Activated T-helper 17 cell treated with anti-CD3 and anti-CD28 coated beads, Interleukin-2, amount 50 U/mL, for 72 hours (primary cell): Measurements from ENCODE around the gene WRAP73. TPM values are rescaled to one million over a fixed set of nuclear protein-coding genes. Genes with fewer than 3 reads are reported as not detected.

Source experiments
- ATAC-seq: fragments of 150-1000 bp; cut with Tn5 transposase; replicated peaks from 2 replicates; pipeline ENCODE4 v1.10.0; 2021; ENCODE audit warnings: mild to moderate bottlenecking, moderate library complexity
- H3K27ac Mint-ChIP-seq: one replicate; pipeline ENCODE4 v1.8.0; 2022; ENCODE audit warnings: mixed read lengths
- H3K27me3 Mint-ChIP-seq: one replicate; pipeline ENCODE4 v1.8.0; 2022; ENCODE audit warnings: mixed read lengths
- H3K36me3 Mint-ChIP-seq: one replicate; pipeline ENCODE4 v1.8.0; 2022; ENCODE audit warnings: low read depth, mild to moderate bottlenecking, mixed read lengths
- H3K4me1 Mint-ChIP-seq: one replicate; pipeline ENCODE4 v1.8.0; 2022; ENCODE audit warnings: mixed read lengths
- H3K4me3 Mint-ChIP-seq: one replicate; pipeline ENCODE4 v1.8.0; 2022; ENCODE audit warnings: mild to moderate bottlenecking, mixed read lengths
- H3K9me3 Mint-ChIP-seq: one replicate; pipeline ENCODE4 v1.8.0; 2022; ENCODE audit warnings: mixed read lengths
- total RNA-seq, 2 donors: library from RNA; stranded (reverse); gene quantifications; one replicate each; pipeline ENCODE4 v1.2.3, GENCODE V29; 2022

The WRAP73 gene
- total RNA-seq, 2 donors from 2014 or later, result 14.4 to 27.7 TPM

- Mint-ChIP-seq H3K27ac (no peak overlapping the region), H3K4me3 (no peak overlapping the region), H3K4me1 (no peaks in the 10 kb centered on the region), H3K27me3 (peaks cover 6% of the 10 kb centered on the region), H3K36me3 (no peaks in the 10 kb centered on the region), H3K9me3 (no peaks in the 10 kb centered on the region)
- peak; percentile 45 for ATAC-seq
Measured at GRCh38 chr1:3688356-3689137, 38.6 kb upstream of the WRAP73 start.

- H3K27ac Mint-ChIP-seq, result no peak overlapping the region
- H3K4me1 Mint-ChIP-seq, result no peaks in the 10 kb centered on the region
- no peak for ATAC-seq
- peaks cover 9% of the 10 kb centered on the region for H3K27me3 Mint-ChIP-seq
- H3K4me3 Mint-ChIP-seq, result no peak overlapping the region
- H3K9me3 Mint-ChIP-seq, result no peaks in the 10 kb centered on the region
- no peaks in the 10 kb centered on the region for H3K36me3 Mint-ChIP-seq
Measured at GRCh38 chr1:3687504-3687903, 37.6 kb upstream of the WRAP73 start.

- Mint-ChIP-seq H3K36me3 (no peaks in the 10 kb centered on the region), H3K9me3 (no peaks in the 10 kb centered on the region), H3K27me3 (peaks cover 6% of the 10 kb centered on the region), H3K4me3 (no peak overlapping the region), H3K4me1 (no peaks in the 10 kb centered on the region), H3K27ac (no peak overlapping the region)
- ATAC-seq, result no peak
Measured at GRCh38 chr1:3685906-3686305, 36.0 kb upstream of the WRAP73 start.

GRCh38 chr1:3685222-3685621 is 35.3 kb upstream of the WRAP73 start:
- H3K27me3 Mint-ChIP-seq, result peaks cover 6% of the 10 kb centered on the region
- no peaks in the 10 kb centered on the region for H3K9me3 Mint-ChIP-seq
- no peak overlapping the region for H3K27ac Mint-ChIP-seq
- no peak overlapping the region for H3K4me3 Mint-ChIP-seq
- ATAC-seq, result no peak
- H3K4me1 Mint-ChIP-seq, result no peaks in the 10 kb centered on the region
- H3K36me3 Mint-ChIP-seq, result no peaks in the 10 kb centered on the region

GRCh38 chr1:3683992-3684391 is 34.1 kb upstream of the WRAP73 start:
- ATAC-seq, result no peak

GRCh38 chr1:3683197-3683596 is 33.3 kb upstream of the WRAP73 start:
- no peaks in the 10 kb centered on the region for H3K36me3 Mint-ChIP-seq
- H3K4me3 Mint-ChIP-seq, result no peak overlapping the region
- peaks cover 6% of the 10 kb centered on the region for H3K27me3 Mint-ChIP-seq
- no peaks in the 10 kb centered on the region for H3K9me3 Mint-ChIP-seq
- no peak for ATAC-seq
- no peak overlapping the region for H3K27ac Mint-ChIP-seq
- peaks cover 5% of the 10 kb centered on the region for H3K4me1 Mint-ChIP-seq

More at GRCh38 chr1:3683992-3684391, 34.1 kb upstream of the WRAP73 start:
- Mint-ChIP-seq H3K27ac (no peak overlapping the region), H3K9me3 (no peaks in the 10 kb centered on the region), H3K27me3 (peaks cover 6% of the 10 kb centered on the region), H3K4me3 (no peak overlapping the region), H3K4me1 (peaks cover 5% of the 10 kb centered on the region), H3K36me3 (no peaks in the 10 kb centered on the region)

GRCh38 chr1:3681898-3682806 is 32.2 kb upstream of the WRAP73 start:
- no peak overlapping the region for H3K27ac Mint-ChIP-seq
- H3K27me3 Mint-ChIP-seq, result peaks cover 3% of the 10 kb centered on the region
- H3K9me3 Mint-ChIP-seq, result no peaks in the 10 kb centered on the region
- H3K4me1 Mint-ChIP-seq, result peaks cover 7% of the 10 kb centered on the region
- ATAC-seq, result no peak
- no peaks in the 10 kb centered on the region for H3K36me3 Mint-ChIP-seq
- H3K4me3 Mint-ChIP-seq, result no peak overlapping the region

GRCh38 chr1:3681231-3681897 is 31.5 kb upstream of the WRAP73 start:
- Mint-ChIP-seq H3K27me3 (peaks cover 3% of the 10 kb centered on the region), H3K36me3 (no peaks in the 10 kb centered on the region)
- ATAC-seq, result no peak

GRCh38 chr1:3680488-3681230 is 30.8 kb upstream of the WRAP73 start:
- H3K36me3 Mint-ChIP-seq, result no peaks in the 10 kb centered on the region
- H3K4me1 Mint-ChIP-seq, result peaks cover 9% of the 10 kb centered on the region
- no peak overlapping the region for H3K4me3 Mint-ChIP-seq
- no peak for ATAC-seq
- H3K9me3 Mint-ChIP-seq, result no peaks in the 10 kb centered on the region
- H3K27me3 Mint-ChIP-seq, result peaks cover 5% of the 10 kb centered on the region
- H3K27ac Mint-ChIP-seq, result no peak overlapping the region

More at GRCh38 chr1:3681231-3681897, 31.5 kb upstream of the WRAP73 start:
- peaks cover 9% of the 10 kb centered on the region for H3K4me1 Mint-ChIP-seq
- no peaks in the 10 kb centered on the region for H3K9me3 Mint-ChIP-seq
- no peak overlapping the region for H3K27ac Mint-ChIP-seq
- H3K4me3 Mint-ChIP-seq, result no peak overlapping the region

- H3K4me3 Mint-ChIP-seq, result no peak overlapping the region
- peaks cover 9% of the 10 kb centered on the region for H3K4me1 Mint-ChIP-seq
- no peak for ATAC-seq
- H3K27ac Mint-ChIP-seq, result no peak overlapping the region
- H3K9me3 Mint-ChIP-seq, result no peaks in the 10 kb centered on the region
- H3K27me3 Mint-ChIP-seq, result peaks cover 5% of the 10 kb centered on the region
- no peaks in the 10 kb centered on the region for H3K36me3 Mint-ChIP-seq
Measured at GRCh38 chr1:3679799-3680453, 30.0 kb upstream of the WRAP73 start.

- no peaks in the 10 kb centered on the region for H3K36me3 Mint-ChIP-seq
- H3K4me1 Mint-ChIP-seq, result peaks cover 9% of the 10 kb centered on the region
Measured at GRCh38 chr1:3679098-3679555, 29.2 kb upstream of the WRAP73 start.

GRCh38 chr1:3678361-3679097 is 28.6 kb upstream of the WRAP73 start:
- no peaks in the 10 kb centered on the region for H3K9me3 Mint-ChIP-seq
- peaks cover 11% of the 10 kb centered on the region for H3K4me1 Mint-ChIP-seq
- H3K27me3 Mint-ChIP-seq, result peaks cover 7% of the 10 kb centered on the region
- no peak overlapping the region for H3K27ac Mint-ChIP-seq
- H3K36me3 Mint-ChIP-seq, result no peaks in the 10 kb centered on the region
- no peak for ATAC-seq
- no peak overlapping the region for H3K4me3 Mint-ChIP-seq

More at GRCh38 chr1:3679098-3679555, 29.2 kb upstream of the WRAP73 start:
- H3K27me3 Mint-ChIP-seq, result peaks cover 5% of the 10 kb centered on the region
- H3K27ac Mint-ChIP-seq, result no peak overlapping the region
- no peak overlapping the region for H3K4me3 Mint-ChIP-seq
- H3K9me3 Mint-ChIP-seq, result no peaks in the 10 kb centered on the region
- ATAC-seq, result no peak

GRCh38 chr1:3677484-3677883 is 27.6 kb upstream of the WRAP73 start:
- Mint-ChIP-seq H3K9me3 (no peaks in the 10 kb centered on the region), H3K27ac (no peak overlapping the region), H3K27me3 (peaks cover 8% of the 10 kb centered on the region), H3K36me3 (no peaks in the 10 kb centered on the region), H3K4me3 (peak overlapping the region; percentile 17), H3K4me1 (peaks cover 16% of the 10 kb centered on the region)
- ATAC-seq, result no peak
